NCI-H1092 treated with DMSO at 0.1 percent for 48 hours (cell line): ENCODE data around the gene STAG1.
"Not testable (repeated sequence)": the region's sequence is repeated elsewhere in the genome, so short reads cannot be mapped to it uniquely, and the experiment has no call there.

Source experiments
- DNase-seq: peaks from one replicate; lab custom pipeline; 2025; lab: John Stamatoyannopoulos, UW

The STAG1 gene

DNA sequence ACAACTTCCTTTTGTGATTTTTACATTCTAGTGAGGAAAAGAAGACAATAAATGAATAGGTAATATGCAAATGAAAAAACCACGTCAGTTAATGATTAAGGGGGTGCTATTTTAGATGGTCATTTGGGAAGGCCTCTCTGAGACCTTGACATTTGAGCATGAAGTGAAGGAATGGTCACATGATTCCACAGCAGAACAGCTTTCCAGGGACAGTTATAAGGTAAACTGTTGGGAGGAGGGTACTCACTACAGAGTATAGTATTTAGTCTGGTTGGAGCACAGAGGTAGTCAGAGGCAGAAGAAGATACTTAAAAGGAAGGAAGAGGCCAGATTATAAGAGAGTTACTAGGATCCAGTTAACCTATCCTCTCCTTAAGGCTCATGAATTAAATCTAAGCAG is 246.5 kb downstream of the STAG1 start:
- no peak for DNase-seq

DNA sequence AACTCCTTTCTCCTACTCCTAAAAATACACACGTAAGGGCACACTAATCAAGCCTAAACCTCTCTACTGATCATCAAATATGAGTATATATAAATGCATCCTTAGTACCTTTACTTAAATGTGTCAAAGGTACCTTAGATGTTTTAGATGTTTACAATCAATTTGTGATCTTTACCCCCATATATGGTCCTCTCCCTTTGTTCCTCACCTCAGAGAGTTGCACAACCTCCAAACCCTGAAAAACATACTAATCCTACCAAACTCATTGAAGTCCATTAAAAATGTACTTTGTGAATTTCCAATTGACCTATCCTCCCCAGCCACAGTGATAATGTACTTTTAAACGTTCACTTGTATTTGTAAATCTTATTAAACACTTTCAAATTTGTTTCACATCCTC is 249.1 kb downstream of the STAG1 start:
- DNase-seq: no peak

DNA sequence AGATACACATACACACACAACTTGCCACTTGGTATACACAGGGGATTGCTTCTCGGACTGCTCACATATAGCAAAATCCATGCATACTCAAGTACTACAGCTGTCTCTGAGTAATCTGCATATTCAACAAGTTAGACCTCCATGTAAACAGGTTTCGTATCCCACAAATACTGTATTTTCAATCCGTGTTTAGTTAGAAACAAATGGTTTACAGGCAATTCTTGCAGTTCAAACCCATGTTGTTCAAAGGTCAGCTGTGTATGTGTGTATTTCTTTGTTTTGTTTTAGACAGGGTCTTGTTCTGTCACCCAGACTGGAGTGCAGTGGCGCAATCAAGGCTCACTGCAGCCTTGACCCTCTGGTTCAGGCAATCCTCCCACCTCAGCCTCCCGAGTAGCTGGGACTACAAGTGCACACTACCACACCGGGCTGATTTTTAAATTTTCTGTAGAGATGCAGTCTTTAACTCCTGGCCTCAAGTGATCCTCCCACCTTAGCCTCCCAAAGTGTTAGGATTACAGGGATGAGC is 253.2 kb downstream of the STAG1 start:
- DNase-seq: no peak

DNA sequence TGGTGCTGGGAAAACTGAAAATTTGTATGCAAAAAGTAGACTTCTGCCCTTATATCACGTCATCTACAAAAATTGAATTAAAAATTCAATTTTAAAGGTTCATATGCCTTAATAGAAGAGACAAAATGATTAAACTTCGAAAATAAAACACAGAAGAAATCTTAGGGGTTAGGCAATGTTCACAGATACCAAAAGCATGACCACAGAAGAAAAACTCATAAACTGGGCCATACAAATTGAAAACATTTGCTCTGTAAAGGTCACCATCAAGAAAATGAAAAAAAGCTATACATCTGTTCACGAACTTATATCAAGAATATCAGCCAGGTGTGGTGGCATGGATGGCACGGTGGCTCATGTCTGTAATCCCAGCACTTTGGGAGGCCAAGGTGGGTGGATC is 257.0 kb downstream of the STAG1 start:
- no peak for DNase-seq

DNA sequence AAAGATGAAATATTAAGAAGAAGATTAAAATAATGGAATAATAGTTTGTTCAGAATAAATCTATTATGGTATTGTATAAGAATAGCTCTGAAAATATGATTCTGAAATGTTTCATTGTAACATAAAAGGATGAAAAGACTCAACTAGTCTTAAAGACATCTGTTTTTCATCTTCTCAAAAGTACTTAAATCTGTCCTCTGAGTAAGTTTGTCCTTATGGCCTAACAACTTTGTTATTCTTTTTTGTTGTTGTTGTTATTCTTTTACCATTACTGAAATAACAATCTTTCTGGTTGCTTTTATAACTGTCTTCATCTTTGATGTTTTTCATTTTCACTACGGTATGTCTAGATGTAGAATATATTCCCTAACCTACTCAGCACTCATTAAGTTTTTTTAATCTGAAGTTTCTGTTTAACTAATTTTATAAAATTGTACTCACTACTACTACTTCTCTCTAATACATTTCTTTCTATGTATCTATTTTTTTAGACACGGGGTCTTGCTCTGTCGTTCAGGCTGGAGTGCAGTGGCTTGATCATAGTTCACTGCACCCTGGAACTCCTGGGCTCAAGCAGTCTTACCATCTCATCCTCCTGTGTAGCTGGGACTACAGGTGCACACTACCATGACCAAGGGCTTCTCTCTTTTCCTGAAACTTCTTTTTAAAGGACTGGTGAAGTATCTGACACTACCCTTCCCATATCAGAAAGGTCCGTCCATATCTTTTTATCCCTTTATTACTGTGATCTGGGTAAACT is 261.4 kb downstream of the STAG1 start:
- DNase-seq: no peak

DNA sequence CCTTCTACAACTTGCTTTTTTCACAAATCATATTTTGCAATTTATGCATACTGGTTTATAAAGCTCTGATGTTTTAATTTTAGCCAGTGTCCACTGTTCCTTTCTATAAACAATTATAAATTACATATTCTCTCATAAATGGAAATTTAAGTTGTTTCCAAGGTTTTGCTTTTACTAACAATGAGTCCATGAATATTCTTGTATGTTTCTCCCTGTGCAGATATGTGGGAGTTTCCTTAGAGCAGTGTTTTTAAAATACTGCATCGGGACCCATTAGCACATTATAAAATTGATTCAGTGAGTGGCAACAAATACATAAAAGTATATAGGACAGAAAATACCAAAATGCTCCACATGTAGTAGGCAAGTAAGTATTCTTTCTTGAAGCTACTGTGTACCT is 266.4 kb downstream of the STAG1 start:
- no peak for DNase-seq

DNA sequence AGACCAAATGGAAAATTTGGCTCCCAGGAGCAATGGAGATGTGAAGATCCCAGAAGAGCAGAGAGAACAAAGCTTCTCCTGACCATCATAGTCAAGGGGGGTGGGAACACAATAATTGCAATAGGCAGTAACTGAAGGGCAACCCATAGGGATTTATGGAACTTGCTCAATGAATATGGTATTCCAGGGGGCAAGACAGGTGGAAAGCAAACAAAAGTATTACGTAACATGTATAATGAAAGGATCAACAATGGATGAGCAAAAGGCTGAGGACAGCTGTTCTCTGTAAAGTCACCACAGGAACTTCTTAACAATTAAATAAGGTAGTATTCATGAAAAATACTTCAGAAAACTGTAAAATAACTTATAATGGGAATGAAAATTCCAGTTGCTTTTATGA is 275.9 kb downstream of the STAG1 start:
- DNase-seq: no peak

DNA sequence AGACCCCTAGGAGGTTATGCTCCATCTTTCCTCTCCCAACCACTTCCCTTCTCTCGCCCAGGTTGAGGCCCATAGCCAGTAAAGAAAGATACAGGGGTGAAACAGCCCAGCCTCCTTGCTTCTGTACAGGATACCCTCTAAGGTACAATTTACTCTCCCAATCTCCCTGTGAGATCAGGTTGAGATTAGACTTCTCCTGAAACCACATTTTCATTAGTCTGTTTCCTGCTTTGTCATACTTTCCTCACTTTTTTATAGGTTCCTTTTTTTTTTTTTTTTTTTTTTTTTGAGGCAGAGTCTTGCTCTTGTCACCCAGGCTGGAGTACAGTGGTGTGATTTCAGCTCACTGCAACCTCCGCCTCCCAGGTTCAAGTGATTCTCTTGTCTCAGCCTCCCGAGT is 277.3 kb downstream of the STAG1 start:
- DNase-seq: not testable (repeated sequence)

DNA sequence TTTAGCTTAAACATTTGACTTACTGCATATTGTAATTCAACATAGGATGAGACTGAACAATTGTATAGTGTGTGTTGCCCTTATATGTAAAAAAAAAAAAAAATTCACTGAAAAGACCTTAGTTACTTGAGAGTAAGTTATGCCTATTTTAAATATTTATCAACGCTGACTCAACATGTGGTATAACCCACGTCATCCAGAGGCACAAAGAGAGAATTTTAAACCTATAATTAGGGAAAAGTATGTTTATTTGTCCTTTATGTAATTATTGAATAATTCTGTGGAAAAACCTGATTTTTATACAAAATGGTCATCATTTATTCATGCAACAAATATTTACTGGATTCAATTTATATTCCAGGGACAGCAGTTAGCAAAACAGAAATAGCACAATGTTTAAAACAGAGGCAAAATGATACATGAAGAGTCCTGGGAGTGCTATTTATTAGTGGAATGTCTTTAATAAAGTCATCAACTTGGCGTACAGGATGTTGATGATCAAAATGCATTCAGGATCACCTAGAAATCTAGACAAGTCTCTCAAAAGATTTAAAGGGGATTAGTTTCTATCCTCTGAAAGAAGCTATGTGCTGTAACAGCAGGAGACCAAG is 278.4 kb downstream of the STAG1 start:
- DNase-seq: no peak

DNA sequence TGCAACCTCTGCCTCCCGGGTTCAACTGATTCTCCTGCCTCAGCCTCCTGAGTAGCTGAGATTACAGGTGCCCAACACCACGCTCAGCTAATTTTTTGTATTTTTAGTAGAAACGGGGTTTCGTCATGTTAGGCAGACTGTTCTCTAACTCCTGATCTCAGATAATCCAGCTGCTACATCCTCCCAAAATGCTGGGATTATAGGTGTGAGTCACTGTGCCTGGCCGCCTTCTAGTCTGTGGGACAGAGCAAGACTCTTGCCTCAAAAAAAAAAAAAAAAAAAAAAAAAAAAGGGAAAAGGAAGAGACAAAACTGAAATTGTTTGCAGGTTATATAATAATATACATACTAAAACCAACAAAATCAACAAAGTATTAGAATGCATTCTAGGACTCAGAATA is 286.9 kb downstream of the STAG1 start:
- DNase-seq: no peak

DNA sequence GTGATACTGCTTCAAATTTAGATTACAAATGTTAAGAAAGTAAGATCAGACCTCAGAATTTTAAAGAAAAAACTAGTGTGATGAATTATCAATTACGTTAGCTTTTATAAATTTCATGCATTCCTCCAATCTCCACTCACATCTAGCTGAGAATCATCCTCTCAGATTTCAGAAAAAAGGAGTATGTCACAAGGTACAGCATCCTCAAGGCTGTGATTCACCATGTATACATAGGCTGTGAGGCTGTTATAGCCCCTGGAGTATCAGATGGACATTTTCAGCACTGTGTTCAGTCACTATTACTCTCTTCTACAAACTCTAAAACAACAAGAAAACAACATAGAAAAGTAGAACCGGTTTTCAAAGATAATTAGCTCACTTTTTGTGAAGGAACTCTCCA is 287.7 kb downstream of the STAG1 start:
- DNase-seq: no peak

DNA sequence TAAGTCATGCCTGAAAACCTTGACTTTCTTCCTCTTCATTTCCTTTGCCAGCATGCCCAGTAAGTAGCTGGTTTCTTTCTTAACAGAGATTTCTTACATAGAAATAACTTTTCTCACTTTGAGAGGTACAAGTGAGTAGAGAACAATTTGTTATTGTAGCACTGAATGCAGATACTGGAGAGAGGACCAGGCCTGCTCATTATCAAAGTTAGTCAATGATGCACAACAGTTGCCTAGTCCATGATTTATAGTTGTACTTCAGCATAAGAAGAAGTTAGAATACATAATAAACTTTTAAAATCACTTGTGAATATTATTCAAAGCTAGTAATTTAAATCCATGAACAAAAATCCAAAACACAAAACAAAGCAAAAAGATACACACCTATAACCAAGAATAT is 289.0 kb downstream of the STAG1 start:
- no peak for DNase-seq

DNA sequence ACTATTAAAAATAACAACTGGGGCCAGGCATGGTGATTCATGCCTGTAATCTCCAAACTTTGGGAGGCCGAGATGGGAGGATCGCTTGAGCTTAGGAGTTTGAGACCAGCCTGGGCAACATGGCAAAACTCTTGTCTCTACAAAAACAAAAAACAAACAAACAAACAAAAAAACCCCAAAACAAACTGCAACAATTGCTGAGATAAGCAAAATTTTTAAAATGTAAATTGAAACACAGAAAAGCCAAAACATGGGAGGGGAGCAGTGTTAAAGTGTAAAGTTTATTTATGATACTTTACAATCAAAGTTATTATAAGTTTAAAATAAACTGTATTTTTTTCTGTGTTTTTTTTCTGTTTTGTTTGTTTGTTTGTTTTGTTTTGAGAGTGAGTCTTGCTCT is 294.4 kb downstream of the STAG1 start:
- no peak for DNase-seq

DNA sequence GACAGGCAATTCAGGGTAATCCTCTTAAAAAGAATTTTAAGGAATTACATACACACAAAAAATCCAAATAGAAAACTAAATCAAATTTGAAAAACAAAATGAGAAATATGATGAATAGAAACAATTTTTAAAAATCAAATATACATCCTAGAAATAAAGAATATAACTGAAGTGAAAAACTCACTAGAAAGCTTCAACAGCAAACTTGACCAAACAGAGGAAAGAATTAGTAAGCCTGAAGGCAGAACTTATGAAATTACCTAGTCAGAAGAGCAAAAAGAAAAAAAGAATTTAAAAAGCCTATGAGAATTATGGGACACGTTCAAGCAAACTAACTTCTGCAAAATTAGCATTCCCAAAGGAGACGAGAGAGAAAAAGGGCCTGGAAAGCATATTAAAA is 296.0 kb downstream of the STAG1 start:
- DNase-seq: no peak

DNA sequence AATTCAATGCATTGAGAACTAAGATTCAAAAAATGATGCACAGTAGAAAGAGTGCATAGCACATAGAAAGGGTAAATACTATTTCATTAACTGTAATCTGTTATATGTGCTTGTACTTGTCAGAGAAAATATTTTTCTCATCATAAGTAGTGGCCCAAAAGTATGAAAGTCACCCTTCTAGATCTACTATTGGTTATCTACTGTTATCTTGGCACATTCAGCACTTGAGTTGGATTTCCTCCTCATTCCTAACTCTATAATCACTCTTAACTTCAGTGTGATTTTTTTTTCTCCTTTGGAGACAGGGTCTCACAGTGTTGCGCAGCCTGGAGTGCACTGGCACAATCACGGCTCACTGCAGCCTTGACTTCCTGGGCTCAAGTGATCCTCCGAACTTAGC is 307.6 kb downstream of the STAG1 start:
- DNase-seq: no peak

DNA sequence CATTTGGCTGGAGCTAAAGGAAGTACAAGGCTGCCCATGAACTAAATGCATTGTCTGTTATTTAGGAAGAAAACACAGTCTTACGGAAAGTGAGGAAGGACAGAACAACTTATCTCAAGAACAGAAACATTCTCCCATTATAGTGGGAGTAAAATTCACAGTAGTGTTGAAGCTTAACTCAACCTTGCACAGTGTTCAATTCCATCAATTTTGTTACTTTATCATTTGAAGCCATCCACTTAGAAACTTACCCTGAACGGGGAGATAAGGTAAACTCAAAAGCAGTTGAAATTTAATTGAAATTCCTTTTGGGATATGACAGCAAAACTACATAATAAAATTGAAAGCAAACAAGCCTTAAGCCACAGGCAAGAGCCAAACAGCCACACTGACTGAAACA is 315.1 kb downstream of the STAG1 start:
- DNase-seq: no peak

DNA sequence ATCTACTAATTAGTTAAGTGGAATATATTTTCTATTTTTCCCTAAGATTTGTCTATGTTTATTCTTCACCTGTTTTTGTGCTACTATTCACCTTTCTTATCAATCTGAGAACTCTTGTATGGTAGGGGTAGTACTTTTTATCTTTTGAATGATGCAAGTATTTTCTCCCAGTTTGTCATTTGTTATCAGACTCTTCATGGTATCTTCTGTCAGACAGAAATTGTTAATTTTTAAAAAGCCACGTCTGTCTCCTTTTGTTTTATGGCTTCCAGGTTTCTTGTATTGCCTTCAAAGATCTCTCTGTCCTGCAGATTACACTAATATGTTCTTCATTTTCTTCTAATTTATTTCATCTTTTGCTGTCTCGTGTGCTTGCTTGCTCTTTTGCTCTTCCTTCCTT is 317.7 kb downstream of the STAG1 start:
- DNase-seq: no peak

DNA sequence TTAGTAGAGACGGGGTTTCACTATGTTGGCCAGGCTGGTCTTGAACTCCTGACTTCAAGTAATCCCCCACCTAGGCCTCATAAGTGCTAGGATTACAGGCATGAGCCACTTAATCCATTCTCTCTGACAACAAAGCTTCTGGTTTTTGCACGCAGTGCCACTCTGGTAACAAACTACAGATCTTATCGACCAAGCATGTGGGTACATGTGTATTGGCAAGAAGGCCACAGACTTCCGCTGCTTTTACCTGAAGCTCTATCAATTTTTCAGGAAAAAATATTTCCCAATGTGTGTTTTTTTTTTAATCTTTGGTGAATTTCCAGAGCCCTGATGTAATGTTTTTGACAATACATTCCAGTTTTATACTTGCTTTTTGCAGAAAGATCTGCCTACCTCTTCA is 319.5 kb downstream of the STAG1 start:
- no peak for DNase-seq

DNA sequence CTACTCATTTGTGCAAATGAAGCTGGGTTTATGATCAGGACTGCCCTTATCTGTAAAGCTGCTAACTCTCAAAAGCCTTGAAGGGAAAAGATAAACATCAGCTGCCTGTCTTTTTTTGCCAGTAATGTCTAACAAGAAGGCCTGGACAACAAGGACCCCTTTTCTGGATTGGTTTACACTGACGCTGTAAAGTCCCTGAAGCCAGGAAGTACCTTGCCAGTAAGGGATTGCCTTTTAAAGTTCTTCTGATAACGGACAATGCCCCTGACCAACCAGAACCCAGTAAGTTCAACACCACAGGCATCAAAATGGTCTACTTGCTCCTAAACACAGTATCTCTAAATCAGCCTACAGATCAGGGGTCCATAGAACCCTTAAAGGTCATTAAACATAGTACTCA is 324.0 kb downstream of the STAG1 start:
- DNase-seq: no peak

DNA sequence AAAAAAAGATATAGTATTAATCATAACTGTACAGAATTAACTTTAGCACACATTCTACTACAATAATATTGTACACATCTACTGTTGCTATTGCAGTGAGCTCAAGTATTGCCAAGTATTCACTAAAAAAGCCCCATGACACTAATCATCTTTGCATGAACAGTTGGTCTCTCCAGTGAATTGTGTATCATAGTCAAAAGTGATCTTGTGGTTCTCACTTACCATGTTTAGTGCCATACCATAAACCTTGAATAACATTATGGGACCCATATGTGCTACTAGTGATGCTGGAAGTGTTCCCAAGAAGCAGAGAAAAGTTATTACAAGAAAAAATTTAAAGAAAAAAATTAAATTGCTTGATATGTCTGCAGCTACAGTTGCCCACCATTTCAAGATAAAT is 324.9 kb downstream of the STAG1 start:
- DNase-seq: no peak

DNA sequence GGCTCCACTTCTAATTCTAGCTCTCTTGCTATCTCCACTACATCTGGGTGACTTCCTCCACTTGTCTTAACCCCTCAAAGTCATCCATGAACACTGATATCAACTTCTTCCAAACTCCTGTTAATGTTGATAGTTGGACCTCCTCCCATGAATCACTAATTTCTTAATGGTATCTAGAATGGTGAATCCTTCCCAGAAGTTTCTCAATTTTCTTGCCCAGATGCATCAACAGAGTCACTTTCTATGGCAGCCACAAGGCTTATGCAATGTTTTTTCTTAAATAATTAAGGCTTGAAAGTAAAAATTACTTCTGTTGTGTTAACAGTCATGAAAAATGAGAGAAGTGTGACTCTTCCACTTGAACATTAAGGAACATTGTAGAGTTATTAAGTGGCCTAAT is 337.7 kb downstream of the STAG1 start:
- no peak for DNase-seq

DNA sequence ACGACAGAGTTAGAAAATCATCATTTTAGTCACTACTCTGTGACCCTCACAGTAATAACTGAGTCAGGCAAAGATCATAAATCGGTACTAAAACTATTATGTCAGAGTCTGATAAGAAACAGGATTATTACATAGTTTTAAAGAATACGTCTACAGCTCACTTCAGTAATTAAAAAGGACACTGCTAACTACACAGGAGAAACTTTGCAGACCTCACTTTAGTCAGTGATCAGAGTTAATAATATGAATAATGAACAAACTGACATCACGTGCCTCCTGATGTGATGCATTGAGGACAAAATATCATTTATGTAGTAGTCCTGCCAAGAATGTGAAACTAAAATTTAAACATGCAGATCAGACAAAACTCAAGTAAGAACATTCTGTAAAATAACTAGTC is 339.9 kb downstream of the STAG1 start:
- no peak for DNase-seq

DNA sequence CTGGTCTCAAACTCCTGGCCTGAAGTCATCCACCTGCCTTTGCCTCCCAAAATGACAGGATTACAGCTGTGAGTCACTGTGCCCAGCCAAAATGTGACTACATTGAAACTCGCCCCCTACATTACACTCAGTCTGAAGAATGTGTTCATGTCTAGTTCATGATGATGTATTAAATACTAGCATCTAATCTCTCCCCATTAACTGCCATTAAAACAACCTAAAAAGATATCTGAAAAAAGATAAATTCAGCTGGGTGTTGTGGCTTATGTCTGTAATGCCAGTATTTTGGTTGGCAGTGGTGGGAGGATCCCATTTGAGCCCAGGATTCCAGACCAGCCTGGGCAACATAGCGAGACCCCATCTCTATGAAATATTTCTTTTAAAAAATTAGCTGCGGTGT is 342.6 kb downstream of the STAG1 start:
- DNase-seq: no peak

DNA sequence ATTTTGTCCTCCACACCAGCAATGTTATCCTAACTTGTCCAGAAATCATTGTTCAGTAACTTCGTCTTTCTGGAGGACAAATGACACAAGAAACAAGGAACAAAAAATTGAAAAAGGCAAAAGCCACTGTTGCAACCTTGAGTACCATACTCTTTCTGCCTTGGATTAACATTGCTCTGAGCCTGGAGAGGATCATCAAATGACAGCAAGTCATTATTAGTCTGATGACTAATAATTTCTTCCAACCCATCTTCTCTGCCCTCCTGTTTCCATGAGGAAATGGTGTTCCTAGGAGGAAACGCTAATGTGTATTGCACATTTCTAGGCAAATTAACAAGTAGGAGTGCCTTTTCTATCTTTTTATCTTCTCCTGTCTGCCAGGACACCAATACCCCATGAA is 348.1 kb downstream of the STAG1 start:
- no peak for DNase-seq
